IMR-90 (cell line): ENCODE data around the gene CSRP1.

Experiments
- CTCF ChIP-seq: conservative IDR thresholded peaks from 2 replicates; pipeline ENCODE4 v1.5.1; 2012; ENCODE audit warnings: mild to moderate bottlenecking, low read depth, low read length, improper control_type of control experiment
- FOS ChIP-seq: fragments of 150-350 bp; IDR thresholded peaks from 2 replicates; pipeline ENCODE4 v1.6.1; 2016; ENCODE audit warnings: low read depth, low read length
- MAZ ChIP-seq: IDR thresholded peaks from 2 replicates; pipeline ENCODE4 v1.6.1; 2012; ENCODE audit warnings: low read depth, mild to moderate bottlenecking, low read length, improper control_type of control experiment, moderate library complexity, borderline replicate concordance
- MXI1 ChIP-seq: IDR thresholded peaks from 2 replicates; pipeline ENCODE4 v1.6.1; 2012; ENCODE audit warnings: low read depth, mild to moderate bottlenecking, low read length, moderate library complexity, borderline replicate concordance
- NFE2L2 ChIP-seq: fragments of 150-350 bp; IDR thresholded peaks from 2 replicates; pipeline ENCODE4 v1.6.1; 2016; ENCODE audit warnings: low read depth, mild to moderate bottlenecking, low read length
- POLR2A ChIP-seq: IDR thresholded peaks from 2 replicates; pipeline ENCODE4 v1.6.1; 2012; ENCODE audit warnings: mild to moderate bottlenecking, low read depth, low read length
- RAD21 ChIP-seq: IDR thresholded peaks from 2 replicates; pipeline ENCODE4 v1.6.1; 2012; ENCODE audit warnings: low read length, improper control_type of control experiment
- RCOR1 ChIP-seq: IDR thresholded peaks from 2 replicates; pipeline ENCODE4 v1.6.1; 2012; ENCODE audit warnings: mild to moderate bottlenecking, low read length, improper control_type of control experiment; ENCODE audit not compliant: insufficient replicate concordance
- RFX5 ChIP-seq: IDR thresholded peaks from 2 replicates; pipeline ENCODE4 v1.8.0; 2012; ENCODE audit warnings: low read depth, mild to moderate bottlenecking, low read length, moderate library complexity
- SMC3 ChIP-seq: fragments of 150-350 bp; IDR thresholded peaks from 2 replicates; pipeline ENCODE4 v1.6.1; 2016; ENCODE audit warnings: low read depth, mild to moderate bottlenecking, antibody characterized with exemption, low read length, moderate library complexity
- USF2 ChIP-seq: fragments of 150-350 bp; IDR thresholded peaks from 2 replicates; pipeline ENCODE4 v1.6.1; 2017; ENCODE audit warnings: mild to moderate bottlenecking, antibody characterized with exemption, low read length, low read depth

- TF ChIP-seq CTCF, result no peak
- TF ChIP-seq RCOR1, result no peak
- no peak for TF ChIP-seq MAZ
- TF ChIP-seq USF2, result no peak
- TF ChIP-seq POLR2A, result no peak
- no peak for TF ChIP-seq SMC3
- TF ChIP-seq NFE2L2, result no peak
- no peak for TF ChIP-seq FOS
- no peak for TF ChIP-seq RFX5
- no peak for TF ChIP-seq RAD21
- TF ChIP-seq MXI1, result no peak
Measured at GRCh38 chr1:201525193-201525778, 18.4 kb upstream of the CSRP1 start.
